ENCODE results near the gene CRB2.

The CRB2 gene

GRCh38 chr9:123336959-123337358, 19.0 kb upstream of the CRB2 start:
- ATAC-seq (ENCODE audit: insufficient read depth, low read depth) (no peak), DNase-seq (no peak)
- Histone ChIP-seq H3K36me3 (ENCODE audit: insufficient read depth, low read length) (no peaks in the 10 kb centered on the region), H3K79me2 (ENCODE audit: insufficient read depth, low read length) (no peaks in the 10 kb centered on the region), H3K4me1 (ENCODE audit: insufficient read depth, low read length) (no peaks in the 10 kb centered on the region), H3K27ac (ENCODE audit: low read length) (no peak overlapping the region), H3K9me3 (ENCODE audit: insufficient read depth, low read length, severe bottlenecking) (no peaks in the 10 kb centered on the region), H2AFZ (ENCODE audit: low read depth, low read length) (no peak overlapping the region), H3K4me2 (ENCODE audit: insufficient read depth, low read length) (no peak overlapping the region), H3K4me3 (ENCODE audit: low read depth in 1 of 2, low read length in 2 of 2) (no peak overlapping the region), H4K20me1 (ENCODE audit: insufficient read depth, low read length) (no peaks in the 10 kb centered on the region), H3K9ac (ENCODE audit: low read depth, low read length) (no peak overlapping the region), H3K27me3 (ENCODE audit: insufficient read depth, low read length, poor library complexity) (no peaks in the 10 kb centered on the region)
- no peak for TF ChIP-seq CTCF (IDR thresholded peaks at IDR 0.05; ENCODE audit: borderline replicate concordance, extremely low read depth, low read length, poor library complexity, severe bottlenecking)
- no peak for TF ChIP-seq EZH2 (IDR thresholded peaks at IDR 0.05; ENCODE audit: borderline replicate concordance, low read depth, low read length, severe bottlenecking)

- DNase-seq (no peak), ATAC-seq (ENCODE audit: insufficient read depth, low read depth) (no peak)
- no peaks in the 10 kb centered on the region for H3K36me3 ChIP-seq (ENCODE audit: insufficient read depth, low read length)
- no peak overlapping the region for H2AFZ ChIP-seq (ENCODE audit: low read depth, low read length)
- no peak overlapping the region for H3K27ac ChIP-seq (ENCODE audit: low read length)
- no peaks in the 10 kb centered on the region for H4K20me1 ChIP-seq (ENCODE audit: insufficient read depth, low read length)
- H3K4me2 ChIP-seq (ENCODE audit: insufficient read depth, low read length): no peak overlapping the region
- no peak overlapping the region for H3K4me3 ChIP-seq (ENCODE audit: low read depth in 1 of 2, low read length in 2 of 2)
- TF ChIP-seq EZH2 (IDR thresholded peaks at IDR 0.05; ENCODE audit: borderline replicate concordance, low read depth, low read length, severe bottlenecking): no peak
- no peak for TF ChIP-seq CTCF (IDR thresholded peaks at IDR 0.05; ENCODE audit: borderline replicate concordance, extremely low read depth, low read length, poor library complexity, severe bottlenecking)
- H3K9me3 ChIP-seq (ENCODE audit: insufficient read depth, low read length, severe bottlenecking): no peaks in the 10 kb centered on the region
- no peaks in the 10 kb centered on the region for H3K4me1 ChIP-seq (ENCODE audit: insufficient read depth, low read length)
- no peak overlapping the region for H3K9ac ChIP-seq (ENCODE audit: low read depth, low read length)
- H3K79me2 ChIP-seq (ENCODE audit: insufficient read depth, low read length): no peaks in the 10 kb centered on the region
- no peaks in the 10 kb centered on the region for H3K27me3 ChIP-seq (ENCODE audit: insufficient read depth, low read length, poor library complexity)
Observed at GRCh38 chr9:123337971-123338370, 18.0 kb upstream of the CRB2 start.

- no peak overlapping the region for H3K9ac ChIP-seq (ENCODE audit: low read depth, low read length)
- no peak overlapping the region for H3K4me3 ChIP-seq (ENCODE audit: low read depth in 1 of 2, low read length in 2 of 2)
- no peak overlapping the region for H2AFZ ChIP-seq (ENCODE audit: low read depth, low read length)
- H3K27ac ChIP-seq (ENCODE audit: low read length): no peak overlapping the region
- H3K79me2 ChIP-seq (ENCODE audit: insufficient read depth, low read length): no peaks in the 10 kb centered on the region
- TF ChIP-seq EZH2 (IDR thresholded peaks at IDR 0.05; ENCODE audit: borderline replicate concordance, low read depth, low read length, severe bottlenecking): no peak
- TF ChIP-seq CTCF (IDR thresholded peaks at IDR 0.05; ENCODE audit: borderline replicate concordance, extremely low read depth, low read length, poor library complexity, severe bottlenecking): no peak
- no peaks in the 10 kb centered on the region for H4K20me1 ChIP-seq (ENCODE audit: insufficient read depth, low read length)
- H3K36me3 ChIP-seq (ENCODE audit: insufficient read depth, low read length): no peaks in the 10 kb centered on the region
- H3K9me3 ChIP-seq (ENCODE audit: insufficient read depth, low read length, severe bottlenecking): no peaks in the 10 kb centered on the region
- H3K4me2 ChIP-seq (ENCODE audit: insufficient read depth, low read length): no peak overlapping the region
- ATAC-seq (ENCODE audit: insufficient read depth, low read depth) (no peak), DNase-seq (no peak)
- H3K27me3 ChIP-seq (ENCODE audit: insufficient read depth, low read length, poor library complexity): no peaks in the 10 kb centered on the region
- no peaks in the 10 kb centered on the region for H3K4me1 ChIP-seq (ENCODE audit: insufficient read depth, low read length)
Observed at GRCh38 chr9:123338710-123339665, 17.0 kb upstream of the CRB2 start.
